ENCODE measurements around the gene MAST4.
"Not testable (repeated sequence)": the region's sequence is repeated elsewhere in the genome, so short reads cannot be mapped to it uniquely, and the experiment has no call there.

MAST4 gene

DNA sequence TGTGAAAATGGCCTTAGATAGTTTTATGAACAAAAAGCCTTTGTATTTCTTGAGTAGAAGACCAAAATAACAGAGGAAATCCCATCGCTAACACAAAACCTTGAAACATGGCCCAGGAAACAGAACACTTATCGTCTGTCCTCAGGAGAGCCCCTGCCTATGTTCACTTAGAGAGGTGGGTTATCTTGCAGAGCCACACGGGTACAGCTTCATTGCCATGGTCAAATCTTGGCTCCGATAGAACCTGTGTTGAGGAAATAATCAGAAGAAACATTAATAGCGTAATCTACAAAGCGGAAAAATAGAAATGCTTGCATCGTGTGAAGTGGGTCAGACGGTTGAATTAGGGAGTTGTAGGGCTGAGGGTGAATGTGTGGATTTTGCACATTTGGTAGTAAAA lies 216.1 kb downstream of the MAST4 start:
- no peak for DNase-seq (ENCODE audit: low read depth)

DNA sequence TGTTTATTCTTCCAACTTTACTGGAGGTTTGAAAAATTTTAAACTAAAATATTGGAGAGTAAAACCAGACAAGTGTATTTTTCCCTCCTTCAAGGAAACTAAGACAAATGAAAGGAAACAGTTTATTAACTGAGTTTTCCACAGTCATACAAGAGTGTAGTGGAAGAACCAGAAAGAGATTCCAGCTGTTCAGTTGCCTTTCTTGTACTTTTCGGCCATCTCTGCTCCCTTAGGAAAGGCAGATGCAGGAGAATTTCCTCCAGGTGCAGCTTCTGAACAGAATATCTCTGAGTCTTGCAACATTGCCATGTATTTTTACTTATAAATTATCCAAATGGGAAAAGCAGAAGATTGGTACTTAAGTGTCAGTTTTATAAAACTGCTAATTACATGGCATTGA lies 217.1 kb downstream of the MAST4 start:
- DNase-seq (ENCODE audit: low read depth), result no peak

DNA sequence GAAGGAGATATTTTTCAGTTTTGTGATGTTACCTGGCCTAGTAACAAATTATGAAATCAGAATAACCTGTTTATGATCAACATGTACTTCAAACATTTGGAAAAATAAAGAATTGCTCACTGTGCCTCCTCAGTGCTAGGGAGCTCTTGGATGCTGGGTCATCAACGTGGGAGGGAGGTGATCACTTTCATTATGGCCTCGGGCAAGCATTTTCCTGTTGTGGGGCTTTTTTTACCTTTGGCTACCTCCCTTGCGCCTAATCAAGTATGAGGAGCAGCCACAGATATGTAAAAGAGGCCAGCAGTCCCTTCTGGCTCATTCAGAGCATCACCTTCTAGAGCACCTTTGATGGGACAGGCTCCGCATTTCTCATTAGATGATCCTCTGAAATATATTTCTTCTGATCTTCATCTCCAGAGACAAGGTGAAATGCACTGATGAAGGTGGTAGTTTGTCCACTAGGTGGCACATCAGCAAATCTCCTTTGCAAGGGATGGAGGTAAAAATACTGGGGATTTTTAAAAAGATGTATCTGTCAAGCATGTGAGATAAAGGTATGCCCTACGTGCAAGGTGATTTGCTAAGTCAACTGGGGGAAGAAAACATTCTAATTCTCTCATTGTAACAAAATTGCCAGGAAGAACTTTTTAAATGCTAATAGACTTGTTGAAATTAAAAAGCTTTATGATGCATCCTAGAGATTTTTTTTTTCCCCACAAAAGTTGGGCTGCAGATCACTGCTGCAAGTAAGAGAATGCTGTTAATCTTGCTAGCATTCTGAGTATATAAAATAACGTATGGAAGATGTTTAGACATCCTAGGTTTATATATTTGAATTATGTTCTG lies 218.2 kb downstream of the MAST4 start:
- peak; percentile 20 for DNase-seq (ENCODE audit: low read depth)

DNA sequence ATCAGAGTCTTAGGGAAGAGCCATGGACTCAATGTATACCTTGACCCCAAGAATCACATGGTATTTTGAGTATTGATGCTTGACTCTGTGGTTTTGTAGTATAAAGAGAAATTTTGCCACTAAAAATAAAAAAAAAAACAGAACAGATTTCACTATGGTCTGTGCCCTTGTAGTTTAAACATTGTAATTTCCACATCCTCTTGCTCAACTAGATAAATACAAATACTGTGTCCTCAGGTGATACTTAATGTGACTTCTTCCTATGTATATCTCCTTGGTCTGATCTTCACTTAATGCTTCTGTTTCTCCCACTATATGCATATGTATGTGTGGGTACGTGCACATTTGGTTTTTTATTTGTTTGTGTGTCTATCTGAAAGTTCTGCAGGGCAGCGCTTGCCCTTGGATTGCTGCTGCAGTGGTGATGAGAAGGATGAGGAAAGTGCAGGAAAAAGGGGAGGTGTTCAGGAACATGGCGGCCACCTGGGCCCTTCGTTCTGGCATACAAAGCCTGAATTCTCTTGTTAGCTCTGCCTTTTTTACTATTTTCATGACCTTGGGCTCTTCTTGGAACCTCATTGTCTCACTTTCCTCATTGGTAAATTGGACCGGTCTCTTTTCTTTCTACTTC lies 222.2 kb downstream of the MAST4 start:
- no peak for DNase-seq (ENCODE audit: low read depth)

DNA sequence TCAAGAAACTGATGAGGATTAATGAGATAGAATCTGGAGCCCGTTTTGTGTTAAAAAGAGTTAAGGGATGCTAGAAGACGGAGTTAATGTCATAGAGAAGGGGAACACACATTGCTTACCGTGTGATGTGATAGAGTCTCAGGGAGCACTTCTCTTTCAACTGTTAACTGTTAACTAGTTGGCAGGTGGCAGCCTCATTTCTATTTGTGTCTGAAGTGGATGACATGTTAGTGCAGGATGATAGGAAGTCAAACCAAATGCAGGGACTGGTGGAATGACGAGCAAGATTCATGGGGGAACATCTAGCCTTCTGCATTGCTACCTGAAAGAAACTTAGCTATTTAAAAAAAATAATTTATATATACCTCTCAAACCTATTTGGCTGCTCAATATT lies 222.7 kb downstream of the MAST4 start:
- DNase-seq (ENCODE audit: low read depth), result no peak

DNA sequence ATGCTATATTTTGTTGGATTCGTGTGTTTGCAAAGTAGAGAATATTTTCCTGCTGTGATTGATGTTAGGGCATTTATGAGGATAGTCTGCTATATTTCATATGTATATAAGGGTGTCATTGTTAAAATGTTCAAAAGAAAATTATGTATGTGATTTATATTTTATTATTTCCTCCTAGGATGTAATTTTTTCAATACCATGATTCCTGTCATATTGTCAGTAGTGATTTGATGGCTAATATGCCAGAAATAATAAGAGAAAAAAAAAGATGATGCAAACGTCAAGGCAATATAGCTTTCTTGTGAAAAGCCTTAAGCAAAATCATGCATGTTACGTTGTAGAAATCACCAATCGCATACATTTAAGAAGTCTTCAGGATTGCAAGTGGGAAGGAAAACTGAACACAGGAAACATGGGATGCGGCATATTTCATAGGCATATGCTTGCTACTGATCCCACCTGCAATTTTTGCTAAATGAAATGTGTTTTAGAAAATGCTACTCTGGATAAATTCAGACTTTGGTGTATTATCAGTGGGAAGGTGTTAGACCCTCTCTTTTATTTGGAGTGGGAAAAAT lies 224.5 kb downstream of the MAST4 start:
- no peak for DNase-seq (ENCODE audit: low read depth)

DNA sequence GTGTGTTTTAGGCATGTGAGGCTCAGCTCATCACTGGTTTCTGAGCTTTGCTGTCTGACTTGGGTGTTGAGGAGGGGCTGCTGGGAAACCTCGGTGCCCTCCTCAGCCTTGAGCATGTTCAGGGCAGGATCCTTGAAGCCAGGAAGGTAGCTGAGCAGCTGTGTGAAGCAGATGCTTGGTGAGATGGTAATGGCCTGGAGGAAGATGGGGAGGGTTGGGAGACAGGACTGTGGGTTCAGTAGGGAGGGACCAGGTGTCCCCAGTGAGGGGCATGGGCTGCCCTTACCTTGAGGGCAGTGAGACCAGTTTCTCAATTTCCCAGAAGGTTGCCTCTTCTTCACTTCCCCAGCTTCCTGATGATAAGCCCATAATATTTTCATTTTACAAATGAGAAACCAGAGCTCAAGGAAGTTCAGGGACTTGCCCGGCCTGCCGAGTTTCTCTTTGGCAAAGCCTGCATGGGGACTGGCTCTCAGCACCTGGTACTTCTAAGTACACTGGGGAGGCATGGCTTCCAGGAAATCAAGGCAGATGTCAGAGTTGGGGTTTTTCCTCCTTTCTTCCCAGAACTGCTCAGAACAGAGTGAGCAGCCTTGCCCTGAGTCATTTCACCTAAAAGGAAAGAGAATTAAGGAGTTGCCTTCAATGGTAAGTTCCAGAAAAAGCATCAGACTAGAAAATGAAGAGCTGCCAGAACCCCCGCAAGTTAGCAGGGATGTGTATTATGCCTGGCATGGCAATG lies 225.7 kb downstream of the MAST4 start:
- peak; percentile 18 for DNase-seq (ENCODE audit: low read depth)

DNA sequence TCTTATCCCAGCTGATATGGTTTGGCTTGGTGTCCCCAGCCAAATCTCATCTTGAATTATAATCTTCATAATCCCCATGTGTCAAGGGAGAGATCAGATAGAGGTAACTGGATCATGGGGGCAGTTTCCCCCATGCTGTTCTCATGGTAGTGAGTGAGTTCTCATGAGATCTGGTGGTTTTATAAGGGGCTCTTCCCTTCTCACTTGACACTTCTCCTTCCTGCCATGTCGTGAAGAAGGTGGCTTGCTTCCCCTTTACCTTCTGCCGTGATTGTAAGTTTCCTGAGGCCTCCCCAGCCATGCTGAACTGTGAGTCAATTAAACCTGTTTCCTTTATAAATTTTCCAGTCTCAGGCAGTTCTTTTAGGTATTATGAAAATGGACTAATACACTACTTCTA lies 226.7 kb downstream of the MAST4 start:
- not testable (repeated sequence) for DNase-seq (ENCODE audit: low read depth)

DNA sequence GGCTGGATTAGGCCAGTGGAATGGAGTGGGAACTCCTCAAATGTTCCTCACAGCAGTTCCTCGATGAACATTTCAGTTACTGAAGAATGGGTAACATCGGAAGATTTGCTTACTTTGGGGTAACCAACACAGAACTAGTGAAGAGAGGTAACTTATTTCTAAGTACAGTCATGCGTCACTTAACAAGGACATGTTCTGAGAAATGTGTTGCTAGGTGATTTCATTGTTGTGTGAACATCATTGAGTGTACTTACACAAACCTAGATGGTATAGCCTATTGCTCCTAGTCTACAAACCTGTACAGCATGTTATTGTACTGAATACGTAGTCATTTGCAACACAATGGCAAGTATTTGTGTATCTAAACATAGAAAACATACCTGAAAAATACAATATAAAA lies 228.3 kb downstream of the MAST4 start:
- DNase-seq (ENCODE audit: low read depth), result no peak

DNA sequence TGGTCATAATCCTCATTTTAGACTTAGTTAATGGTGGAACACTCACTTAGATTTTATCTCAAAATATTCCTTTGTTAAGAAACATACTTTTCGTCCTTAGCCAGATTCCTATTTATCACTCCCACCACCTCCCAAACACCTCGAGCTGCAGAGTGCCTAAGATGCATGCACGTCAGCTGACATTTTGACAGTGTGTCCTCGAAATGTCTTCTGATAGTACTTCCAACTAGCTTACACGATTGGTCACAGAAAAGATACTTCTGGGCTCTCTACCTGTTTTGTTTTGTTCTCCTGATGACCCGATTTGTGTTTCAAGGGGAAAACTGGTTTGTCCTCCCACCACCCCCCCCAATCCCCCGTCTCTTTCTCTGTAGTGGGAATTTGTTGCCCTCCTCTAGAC lies 230.1 kb downstream of the MAST4 start:
- DNase-seq (ENCODE audit: low read depth), result no peak

DNA sequence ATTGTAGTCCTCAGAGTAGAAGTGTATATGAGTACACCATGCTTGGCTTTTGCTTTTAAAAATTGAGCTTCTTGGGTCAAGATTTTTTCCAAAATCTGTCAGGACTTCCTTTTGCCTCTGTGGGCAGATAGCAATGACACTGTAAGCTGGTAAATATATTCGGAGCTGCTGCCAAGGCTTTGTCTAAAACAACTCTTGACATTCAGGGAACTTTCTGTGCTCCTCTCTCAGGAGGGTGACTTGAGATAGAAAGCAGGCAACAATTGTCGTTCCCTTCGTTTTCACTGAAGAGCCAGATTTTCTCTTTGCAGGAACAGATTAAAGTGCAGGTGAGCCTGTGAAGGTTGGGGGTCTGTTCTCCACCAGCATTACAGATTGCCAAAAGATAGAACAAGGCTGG lies 230.5 kb downstream of the MAST4 start:
- no peak for DNase-seq (ENCODE audit: low read depth)

DNA sequence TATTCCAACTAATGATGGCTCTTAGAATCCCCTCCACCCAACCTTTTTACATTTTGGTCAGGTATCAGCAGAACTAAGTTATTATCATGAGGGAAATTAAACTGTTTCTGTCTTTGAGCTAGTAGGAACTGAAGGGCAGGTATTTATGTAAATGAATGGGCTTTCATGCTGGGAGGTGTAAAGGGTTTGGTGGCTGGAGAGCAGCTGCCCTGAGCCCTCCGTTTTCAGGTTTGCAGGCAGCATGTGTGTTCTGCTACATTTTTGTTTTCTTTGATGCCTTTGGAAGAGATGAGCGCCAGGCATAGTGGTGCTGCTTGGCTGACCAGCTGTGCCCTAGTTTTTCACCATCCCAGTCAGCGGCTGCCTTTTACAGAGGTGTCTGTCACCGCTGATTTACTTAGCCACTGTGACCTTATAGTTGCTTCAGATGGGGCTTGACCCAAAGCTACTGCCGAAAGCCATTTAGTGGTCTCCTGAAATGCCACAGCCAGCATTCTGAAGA lies 231.9 kb downstream of the MAST4 start:
- DNase-seq (ENCODE audit: low read depth), result no peak

DNA sequence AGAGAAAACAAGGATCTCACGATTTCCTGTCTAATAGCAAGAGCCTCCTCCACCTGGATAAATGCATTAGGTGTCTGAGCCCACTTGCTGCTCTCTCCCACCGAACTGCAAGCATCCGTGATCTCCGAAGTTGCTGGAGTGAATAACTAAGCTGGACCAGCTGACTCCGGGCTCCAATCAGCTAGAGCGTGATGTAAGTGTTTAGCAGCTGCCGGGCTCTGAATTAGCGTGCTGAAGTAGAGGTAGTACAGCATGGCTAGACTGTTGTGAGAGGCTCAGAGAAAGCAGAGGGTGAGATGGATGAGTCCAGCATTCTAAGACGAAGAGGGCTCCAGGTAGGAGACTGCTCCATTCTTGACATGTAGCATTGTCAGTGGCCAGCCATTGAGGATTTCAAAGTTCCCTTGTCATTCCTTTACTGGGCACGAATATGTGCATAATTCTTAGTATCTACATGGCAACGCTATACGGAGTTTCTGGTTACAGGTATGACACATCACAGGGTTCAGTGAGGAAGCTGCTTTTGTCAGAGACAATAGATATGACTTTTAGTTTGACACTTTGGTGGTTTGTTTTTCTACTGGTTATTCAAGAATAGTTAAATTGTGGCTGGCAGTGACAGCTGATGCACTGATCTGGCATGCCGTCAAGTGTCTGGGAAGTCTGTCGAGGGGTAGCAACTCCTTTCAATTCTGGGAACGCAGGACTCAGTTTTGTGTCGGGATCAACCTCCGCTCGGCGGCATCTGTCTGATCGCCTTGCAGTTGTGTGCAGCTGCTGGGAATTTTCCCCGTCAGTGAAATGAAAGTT lies 232.6 kb downstream of the MAST4 start:
- DNase-seq (ENCODE audit: low read depth), result peak; percentile 26

DNA sequence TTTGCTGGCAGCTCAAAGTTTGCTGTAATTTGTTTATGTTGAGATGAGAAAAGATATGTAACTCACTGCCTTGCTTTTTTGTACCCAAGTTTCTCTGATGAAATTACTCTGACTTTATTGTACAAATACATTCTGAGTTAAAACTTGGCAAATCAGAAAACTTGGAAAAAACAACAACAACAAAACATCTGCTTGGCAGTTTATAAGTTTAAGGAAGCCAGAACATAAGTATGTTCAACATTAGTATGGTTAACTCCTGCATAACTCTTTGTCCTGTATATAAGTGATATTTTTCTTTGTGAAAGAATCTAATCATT lies 233.1 kb downstream of the MAST4 start:
- no peak for DNase-seq (ENCODE audit: low read depth)

DNA sequence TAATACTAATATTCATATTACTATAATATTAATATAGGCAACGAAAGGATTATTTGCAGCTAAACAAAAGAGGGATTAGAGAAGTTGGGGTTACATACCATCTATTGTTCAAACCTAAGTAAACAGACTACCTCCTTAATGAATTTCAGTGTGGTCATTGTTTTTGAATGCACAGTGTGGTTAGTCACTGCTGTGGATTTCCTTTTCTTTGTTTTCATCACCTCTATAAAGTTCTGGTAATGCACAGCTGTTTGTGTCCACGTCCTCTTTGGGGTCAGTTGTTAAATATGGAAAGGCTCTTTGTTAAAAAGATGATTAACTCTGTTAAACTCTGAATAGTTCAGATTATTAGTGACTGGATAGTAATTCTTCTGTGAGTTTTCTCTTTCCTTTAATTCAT lies 233.6 kb downstream of the MAST4 start:
- no peak for DNase-seq (ENCODE audit: low read depth)

DNA sequence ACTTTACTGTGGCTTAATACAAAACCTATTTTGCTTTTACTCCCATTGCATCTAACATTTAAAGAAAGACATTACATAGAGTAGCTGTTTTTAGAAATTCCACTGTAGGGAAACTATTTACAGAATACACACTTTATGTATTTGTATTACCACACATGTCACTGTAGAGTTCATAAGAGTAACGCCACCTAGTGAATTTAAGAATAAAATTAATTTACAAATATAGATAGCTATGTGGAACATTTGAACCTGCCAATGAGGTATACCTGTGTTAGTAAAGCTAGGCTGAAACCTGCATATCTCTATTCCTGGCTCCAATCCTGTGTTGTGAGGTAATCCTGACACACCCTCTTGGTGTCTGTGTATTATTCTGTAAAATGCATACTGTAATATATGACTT lies 234.4 kb downstream of the MAST4 start:
- DNase-seq (ENCODE audit: low read depth), result no peak

DNA sequence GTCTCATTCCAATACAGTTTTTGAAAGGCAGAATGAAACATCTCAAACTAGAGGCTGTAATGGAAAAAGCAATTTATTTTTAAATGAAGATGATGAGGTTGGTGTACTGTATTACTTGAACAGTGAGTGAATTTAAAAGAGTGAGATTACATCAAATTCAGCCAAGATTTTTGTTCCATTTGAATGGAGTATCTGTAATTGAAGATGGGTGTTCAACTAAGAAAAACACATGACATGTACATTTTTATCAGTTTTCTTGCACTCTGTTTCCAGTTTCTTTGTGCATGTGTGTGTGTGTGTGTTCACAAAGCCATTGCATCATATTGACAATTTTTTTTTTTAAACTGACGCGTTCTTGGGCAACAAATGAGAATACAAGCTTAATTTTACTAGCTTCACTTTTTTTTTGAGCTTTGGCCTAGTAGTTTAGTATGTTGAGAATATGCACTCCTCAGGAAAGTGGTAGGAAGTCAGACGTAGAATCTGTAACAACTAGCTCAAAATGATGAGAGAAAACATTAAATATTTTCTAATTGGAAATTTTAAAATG lies 243.5 kb downstream of the MAST4 start:
- no peak for DNase-seq (ENCODE audit: low read depth)

DNA sequence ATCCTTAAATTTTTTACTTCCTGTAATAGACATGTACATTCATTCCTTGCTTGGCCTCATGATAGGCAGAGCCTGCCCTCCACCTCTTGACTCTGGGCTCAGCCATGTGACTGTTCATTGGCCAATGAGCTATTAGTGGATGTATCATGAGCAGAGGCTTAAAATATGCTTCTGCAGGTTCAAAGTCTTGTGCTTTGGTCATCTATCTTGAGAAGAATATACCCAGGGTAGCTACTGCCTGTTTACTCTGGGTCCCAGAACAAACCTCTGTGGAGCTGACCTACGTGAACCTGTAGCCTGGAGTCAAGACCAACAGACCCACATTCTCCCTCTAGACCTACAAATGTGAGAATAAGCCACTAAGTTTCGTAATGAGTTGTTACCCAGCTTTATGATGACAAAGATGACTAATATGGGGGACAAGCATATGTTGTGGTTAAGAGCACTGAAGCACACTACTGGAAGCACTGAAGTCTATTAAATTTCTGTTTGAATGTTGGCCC lies 244.4 kb downstream of the MAST4 start:
- DNase-seq (ENCODE audit: low read depth), result peak; percentile 25

DNA sequence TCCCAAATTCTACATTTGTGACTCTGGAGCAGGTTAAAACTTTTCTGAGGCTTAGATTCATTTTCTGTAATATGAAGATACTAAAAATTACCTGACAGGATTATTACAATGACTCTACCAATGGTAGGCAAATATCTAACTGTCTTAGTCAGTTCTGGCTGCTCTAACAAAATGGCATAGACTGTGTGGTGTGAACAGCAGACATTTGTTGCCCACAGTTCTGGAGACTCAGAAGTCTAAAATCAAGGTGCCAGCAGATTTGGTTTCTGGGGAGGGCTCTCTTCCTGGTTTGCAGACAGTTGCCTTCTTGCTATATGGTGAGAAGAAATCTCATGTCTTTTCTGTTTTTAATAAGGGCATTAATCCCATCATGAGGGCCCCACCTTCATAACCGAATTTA lies 245.1 kb downstream of the MAST4 start:
- DNase-seq (ENCODE audit: low read depth), result no peak

DNA sequence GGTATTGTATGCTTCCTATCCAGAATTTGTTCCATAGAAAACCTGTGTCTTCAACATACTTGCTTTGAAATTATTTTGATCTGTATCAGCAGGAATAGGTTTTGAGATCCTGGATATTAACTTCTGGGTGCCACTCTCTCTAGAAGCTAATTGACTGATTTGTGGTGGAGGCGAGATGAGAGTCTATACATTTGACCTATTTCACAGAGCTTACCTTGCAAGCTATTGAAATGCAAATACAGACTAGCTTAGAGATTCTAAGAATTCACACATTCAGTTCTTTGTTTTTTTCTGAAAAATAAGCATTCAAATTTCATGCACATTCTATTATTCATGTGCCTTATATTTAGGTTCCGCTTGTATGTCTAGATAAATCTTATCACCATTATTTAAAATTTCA lies 246.3 kb downstream of the MAST4 start:
- DNase-seq (ENCODE audit: low read depth), result no peak

DNA sequence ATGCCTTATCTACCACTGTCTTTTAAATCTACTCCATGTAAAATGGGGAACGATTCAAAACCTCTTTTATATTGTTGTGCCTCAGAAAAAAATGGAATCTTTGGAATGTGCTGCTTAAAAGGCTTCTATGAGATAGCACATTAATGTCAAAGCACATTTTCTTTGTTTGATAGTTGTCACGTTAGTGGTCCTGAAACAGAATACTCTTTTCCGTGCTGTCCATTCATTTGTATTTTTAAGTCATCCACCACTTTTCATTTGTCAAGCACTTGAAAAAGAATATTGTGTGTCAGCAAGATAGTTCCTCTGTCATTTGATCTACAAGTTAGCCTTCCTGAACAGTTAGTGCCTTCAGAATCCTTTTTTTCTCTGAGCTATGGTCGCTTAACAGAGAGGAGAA lies 246.9 kb downstream of the MAST4 start:
- no peak for DNase-seq (ENCODE audit: low read depth)

All from activated T-cell treated with anti-CD3 and anti-CD28 coated beads for 48 hours (primary cell).